Upper lobe of right lung (tissue), 1 donor: ENCODE results near the gene ZNF692. TPM values are rescaled to one million over a fixed set of nuclear protein-coding genes. Genes with fewer than 3 reads are reported as not detected.

Experiments
- ATAC-seq: fragments of 200-7000 bp; cut with Tn5 transposase; one replicate; pipeline ENCODE4 v1.9.1; 2020; ENCODE audit warnings: mild to moderate bottlenecking, moderate library complexity
- DNase-seq: peaks from one replicate; pipeline ENCODE4 v3.0.0-alpha.2; 2020
- H3K27ac ChIP-seq: fragments of 200-600 bp; one replicate; pipeline ENCODE4 v1.8.0; 2022
- H3K27me3 ChIP-seq: fragments of 200-600 bp; one replicate; pipeline ENCODE4 v1.8.0; 2022; ENCODE audit warnings: mild to moderate bottlenecking
- H3K36me3 ChIP-seq: fragments of 200-600 bp; one replicate; pipeline ENCODE4 v1.8.0; 2022
- H3K4me1 ChIP-seq: fragments of 200-600 bp; one replicate; pipeline ENCODE4 v1.8.0; 2022
- H3K4me3 ChIP-seq: fragments of 200-600 bp; one replicate; pipeline ENCODE4 v1.8.0; 2022; ENCODE audit warnings: mild to moderate bottlenecking
- H3K9me3 ChIP-seq: fragments of 200-600 bp; one replicate; pipeline ENCODE4 v1.8.0; 2022
- CTCF ChIP-seq: fragments of 200-600 bp; IDR thresholded peaks from one replicate; pipeline ENCODE4 v1.8.0; 2022; ENCODE audit warnings: antibody characterized with exemption
- intact Hi-C: fragments of 100-400 bp; cut with DNase I; formaldehyde crosslinking; loops from one replicate; pipeline ENCODE4 v1.11.0; 2022
- total RNA-seq: library from RNA; stranded (reverse); fragmentation: NEBNext Ultra II Directional; extraction: Animal tissue kit (Norgen Biotek cat#: 25700); gene quantifications from one replicate; pipeline ENCODE4 v1.2.1, GENCODE V29; 2021
- donor health status: DM: no; HTN: yes; CAD: no; lungs with severe emphysema.

Gene ZNF692
- total RNA-seq, 1 donor from 2014 or later: 38.1 TPM

GRCh38 chr1:248849637-248850036 lies 9.2 kb downstream of the ZNF692 start:
- H3K9me3 ChIP-seq: no peaks in the 10 kb centered on the region
- intact Hi-C loops: no loop called here
- no peak for DNase-seq
- H3K27ac ChIP-seq: no peak overlapping the region
- TF ChIP-seq CTCF: no peak
- H3K27me3 ChIP-seq: no peaks in the 10 kb centered on the region
- H3K36me3 ChIP-seq: peaks cover 65% of the 10 kb centered on the region
- H3K4me3 ChIP-seq: no peak overlapping the region
- H3K4me1 ChIP-seq: no peaks in the 10 kb centered on the region
- ATAC-seq: no peak

- no peaks in the 10 kb centered on the region for H3K4me1 ChIP-seq
- H3K9me3 ChIP-seq: no peaks in the 10 kb centered on the region
- no peak for TF ChIP-seq CTCF
- DNase-seq (peak; percentile 75), ATAC-seq (peak; percentile 37)
- no peaks in the 10 kb centered on the region for H3K27me3 ChIP-seq
- no peak overlapping the region for H3K27ac ChIP-seq
- no peak overlapping the region for H3K4me3 ChIP-seq
- H3K36me3 ChIP-seq: peaks cover 70% of the 10 kb centered on the region
- intact Hi-C loops: no loop called here
Measured at GRCh38 chr1:248849152-248849551, 9.7 kb downstream of the ZNF692 start.

GRCh38 chr1:248848602-248849001 lies 10.3 kb downstream of the ZNF692 start:
- H3K9me3 ChIP-seq: no peaks in the 10 kb centered on the region
- no peak overlapping the region for H3K27ac ChIP-seq
- no peaks in the 10 kb centered on the region for H3K27me3 ChIP-seq
- no peaks in the 10 kb centered on the region for H3K4me1 ChIP-seq
- DNase-seq: no peak
- no peak for ATAC-seq
- TF ChIP-seq CTCF: no peak
- H3K36me3 ChIP-seq: peaks cover 70% of the 10 kb centered on the region
- intact Hi-C loops: no loop called here
- no peak overlapping the region for H3K4me3 ChIP-seq

GRCh38 chr1:248847956-248848561 lies 10.8 kb downstream of the ZNF692 start:
- intact Hi-C loops: no loop called here
- ATAC-seq: no peak
- no peak for TF ChIP-seq CTCF

GRCh38 chr1:248847181-248847955 lies 11.5 kb downstream of the ZNF692 start:
- Histone ChIP-seq H3K36me3 (peaks cover 70% of the 10 kb centered on the region), H3K9me3 (no peaks in the 10 kb centered on the region), H3K27me3 (no peaks in the 10 kb centered on the region), H3K4me1 (peaks cover 4% of the 10 kb centered on the region), H3K4me3 (no peak overlapping the region), H3K27ac (no peak overlapping the region)
- TF ChIP-seq CTCF: no peak
- intact Hi-C loops: no loop called here
- ATAC-seq: no peak
- DNase-seq: peak; percentile 61

More at GRCh38 chr1:248847956-248848561, 10.8 kb downstream of the ZNF692 start:
- Histone ChIP-seq H3K27me3 (no peaks in the 10 kb centered on the region), H3K36me3 (peaks cover 70% of the 10 kb centered on the region), H3K27ac (no peak overlapping the region), H3K4me1 (no peaks in the 10 kb centered on the region), H3K4me3 (no peak overlapping the region), H3K9me3 (no peaks in the 10 kb centered on the region)
- DNase-seq: peak; percentile 58
